Amygdala (tissue), 56 donors: ENCODE data around the gene TNFRSF18.

ENCODE experiments used
- DNase-seq, 56 donors: peaks; one replicate each; lab custom pipeline; 2025; lab: John Stamatoyannopoulos, UW

Gene TNFRSF18

GRCh38 chr1:1229770-1230169 lies 23.4 kb upstream of the TNFRSF18 start:
- no peak for DNase-seq

- no peak for DNase-seq
Measured at GRCh38 chr1:1228596-1229321, 22.4 kb upstream of the TNFRSF18 start.

- DNase-seq = no peak
Measured at GRCh38 chr1:1228187-1228586, 21.8 kb upstream of the TNFRSF18 start.

- DNase-seq = no peak
Measured at GRCh38 chr1:1227386-1227785, 21.0 kb upstream of the TNFRSF18 start.

GRCh38 chr1:1226566-1227362 lies 20.4 kb upstream of the TNFRSF18 start:
- DNase-seq = no peak

GRCh38 chr1:1225913-1226312 lies 19.5 kb upstream of the TNFRSF18 start:
- DNase-seq = peak in 1 of 56 donors; percentile 12

GRCh38 chr1:1225238-1225845 lies 18.9 kb upstream of the TNFRSF18 start:
- no peak for DNase-seq

- DNase-seq = no peak
Measured at GRCh38 chr1:1223891-1224290, 17.5 kb upstream of the TNFRSF18 start.

- DNase-seq = no peak
Measured at GRCh38 chr1:1223321-1223720, 16.9 kb upstream of the TNFRSF18 start.

- no peak for DNase-seq
Measured at GRCh38 chr1:1222575-1223225, 16.3 kb upstream of the TNFRSF18 start.

GRCh38 chr1:1221887-1222574 lies 15.6 kb upstream of the TNFRSF18 start:
- no peak for DNase-seq

- no peak for DNase-seq
Measured at GRCh38 chr1:1220197-1220596, 13.8 kb upstream of the TNFRSF18 start.

GRCh38 chr1:1219341-1219740 lies 12.9 kb upstream of the TNFRSF18 start:
- DNase-seq = no peak

- peak in 1 of 56 donors; percentile 7 for DNase-seq
Measured at GRCh38 chr1:1218524-1219200, 12.3 kb upstream of the TNFRSF18 start.

GRCh38 chr1:1217621-1218523 lies 11.5 kb upstream of the TNFRSF18 start:
- peak in 8 of 56 donors; percentile 7 to 28 (median 20) for DNase-seq

- DNase-seq = no peak
Measured at GRCh38 chr1:1216770-1217620, 10.6 kb upstream of the TNFRSF18 start.

- no peak for DNase-seq
Measured at GRCh38 chr1:1215881-1216605, 9.7 kb upstream of the TNFRSF18 start.
